HG03280 (cell line): ENCODE results near the gene CACNA1C.

Source experiments
- ATAC-seq: cut with Tn5 transposase; IDR thresholded peaks from one replicate; pipeline ENCODE4 v1.9.1; 2021; ENCODE audit warnings: mild to moderate bottlenecking, moderate library complexity; ENCODE audit not compliant: unreplicated experiment

CACNA1C gene

GRCh38 chr12:2288875-2289274, 236.1 kb downstream of the CACNA1C start:
- ATAC-seq, result no peak

DNA sequence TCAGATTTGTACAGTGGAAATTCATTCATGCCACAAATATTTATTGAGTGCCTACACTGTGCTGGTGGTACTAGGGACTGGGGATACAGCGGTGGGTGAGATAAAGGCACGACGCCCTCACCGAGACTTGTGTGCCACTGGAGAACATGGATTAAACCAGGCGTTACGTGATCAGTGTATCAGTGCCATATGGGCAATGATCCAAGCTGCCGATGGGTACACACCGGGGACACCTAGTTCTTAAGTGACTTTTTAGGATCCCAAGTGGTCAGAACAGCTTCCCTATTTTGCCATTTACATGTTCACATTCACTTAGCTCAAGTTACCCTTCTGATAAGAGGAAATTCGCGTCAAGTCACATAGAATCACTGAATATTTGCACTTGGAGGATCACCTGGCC, 236.7 kb downstream of the CACNA1C start:
- no peak for ATAC-seq

DNA sequence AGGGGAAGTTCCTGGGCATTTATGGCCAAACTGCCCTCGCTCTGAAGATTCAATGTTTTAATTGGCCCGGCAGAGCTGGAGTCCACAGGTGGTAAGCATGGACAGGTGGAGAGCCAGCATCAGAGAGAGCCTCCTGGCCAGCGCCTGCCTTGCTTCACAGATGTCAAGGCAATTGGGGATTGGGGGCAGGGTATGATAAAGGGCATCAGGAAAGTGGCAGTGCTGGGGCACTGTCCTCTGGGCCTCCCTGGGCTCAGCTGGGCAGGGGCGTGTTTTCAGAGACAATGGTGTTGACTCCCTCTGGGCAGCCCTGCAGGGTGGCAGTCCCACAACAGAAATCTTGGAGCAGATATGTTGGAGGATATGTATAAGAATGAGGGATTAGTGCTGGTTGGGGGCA, 237.3 kb downstream of the CACNA1C start:
- no peak for ATAC-seq

DNA sequence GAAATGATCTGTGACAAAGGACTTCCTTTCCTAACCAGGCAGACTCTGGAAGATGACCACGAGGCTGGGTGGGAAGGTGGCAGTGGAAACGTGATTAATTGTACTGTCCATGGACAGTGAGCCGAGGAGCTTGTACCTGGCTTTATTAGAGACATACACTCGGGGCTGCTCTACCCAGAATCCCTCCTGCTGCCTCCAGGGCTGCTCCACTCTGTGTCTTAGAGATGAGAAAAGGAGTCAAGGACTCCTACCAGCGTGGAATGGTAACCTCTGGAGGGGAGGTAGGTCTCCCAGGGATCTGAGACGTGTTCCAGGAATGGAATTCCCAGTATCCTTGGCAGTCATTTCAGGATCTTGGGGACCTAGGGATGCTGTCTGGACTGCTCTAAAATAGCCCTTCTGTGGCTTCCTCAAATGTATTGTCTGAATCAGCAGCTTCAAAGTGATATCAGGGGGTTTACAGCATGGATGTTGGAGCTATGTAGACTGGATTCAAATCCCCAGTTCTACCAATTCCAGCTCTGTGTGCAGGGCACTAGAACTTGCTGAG, 237.8 kb downstream of the CACNA1C start:
- no peak for ATAC-seq

- no peak for ATAC-seq
Measured at GRCh38 chr12:2291182-2291832, 238.5 kb downstream of the CACNA1C start.

- ATAC-seq, result no peak
Measured at GRCh38 chr12:2291947-2292346, 239.2 kb downstream of the CACNA1C start.

DNA sequence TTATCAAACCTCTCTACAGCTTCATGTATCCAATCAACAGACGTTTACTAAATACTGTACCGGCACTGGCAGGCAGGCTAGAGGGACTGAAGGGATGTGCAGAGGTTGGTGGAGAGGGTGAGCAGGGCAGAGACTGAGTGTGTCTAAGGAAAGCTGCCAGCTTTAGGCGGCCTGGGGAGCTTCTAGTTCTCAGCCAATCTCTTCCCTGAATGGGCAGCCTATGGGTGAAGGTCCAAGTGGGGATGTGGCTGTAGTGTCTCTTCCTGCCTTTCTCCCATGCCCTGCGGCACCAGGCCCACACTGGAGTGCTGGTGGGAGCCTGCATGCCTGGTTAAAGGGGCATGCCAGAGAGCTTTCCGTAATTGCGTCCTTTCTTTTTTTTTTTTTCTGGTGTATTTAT, 239.8 kb downstream of the CACNA1C start:
- ATAC-seq, result no peak

- ATAC-seq, result no peak
Measured at GRCh38 chr12:2294651-2295475, 242.1 kb downstream of the CACNA1C start.

DNA sequence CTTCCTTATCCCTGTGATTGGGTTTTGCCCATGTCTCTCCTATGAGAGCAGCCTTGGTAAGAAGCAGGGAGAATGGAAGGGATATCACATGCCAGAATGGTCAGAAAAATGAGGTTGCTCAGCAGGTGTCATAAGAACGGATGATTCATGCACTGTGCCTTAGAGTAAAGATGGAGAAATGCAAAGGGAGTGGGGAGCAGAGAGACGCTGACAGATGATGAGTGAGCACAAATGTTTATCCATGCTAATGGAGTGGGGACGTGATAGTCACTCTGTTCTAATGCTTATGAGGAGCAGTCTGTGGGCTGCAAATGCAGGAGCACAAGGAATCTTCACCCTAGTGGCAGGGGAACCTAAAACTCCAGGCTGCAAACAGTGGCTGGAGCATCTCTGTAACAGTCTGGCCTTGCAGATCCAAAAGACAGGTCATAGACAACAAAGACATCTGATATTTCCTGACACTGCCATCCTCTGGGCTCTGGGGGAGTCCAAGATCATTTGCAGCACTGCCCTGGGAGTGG, 243.2 kb downstream of the CACNA1C start:
- no peak for ATAC-seq

DNA sequence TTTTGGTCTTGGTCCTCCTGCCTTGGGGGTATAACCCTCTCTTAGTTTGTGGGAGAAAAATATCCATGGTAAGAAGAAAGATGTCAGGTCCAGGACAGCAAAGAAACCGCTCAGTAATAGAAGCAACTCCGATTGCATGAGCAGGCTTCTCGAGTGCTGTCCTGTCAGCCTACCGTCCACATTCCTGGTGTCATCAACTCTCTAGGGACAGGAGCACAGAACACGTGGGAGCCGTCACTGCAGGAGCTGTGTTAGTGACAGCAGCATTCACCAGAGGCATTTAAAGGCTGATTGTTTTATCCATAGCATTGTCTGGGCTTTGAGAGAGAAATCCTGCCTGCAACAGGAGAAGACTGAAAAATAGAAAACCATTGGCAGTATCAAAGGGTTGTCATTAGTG, 244.2 kb downstream of the CACNA1C start:
- no peak for ATAC-seq

- no peak for ATAC-seq
Measured at GRCh38 chr12:2297658-2298057, 244.9 kb downstream of the CACNA1C start.

DNA sequence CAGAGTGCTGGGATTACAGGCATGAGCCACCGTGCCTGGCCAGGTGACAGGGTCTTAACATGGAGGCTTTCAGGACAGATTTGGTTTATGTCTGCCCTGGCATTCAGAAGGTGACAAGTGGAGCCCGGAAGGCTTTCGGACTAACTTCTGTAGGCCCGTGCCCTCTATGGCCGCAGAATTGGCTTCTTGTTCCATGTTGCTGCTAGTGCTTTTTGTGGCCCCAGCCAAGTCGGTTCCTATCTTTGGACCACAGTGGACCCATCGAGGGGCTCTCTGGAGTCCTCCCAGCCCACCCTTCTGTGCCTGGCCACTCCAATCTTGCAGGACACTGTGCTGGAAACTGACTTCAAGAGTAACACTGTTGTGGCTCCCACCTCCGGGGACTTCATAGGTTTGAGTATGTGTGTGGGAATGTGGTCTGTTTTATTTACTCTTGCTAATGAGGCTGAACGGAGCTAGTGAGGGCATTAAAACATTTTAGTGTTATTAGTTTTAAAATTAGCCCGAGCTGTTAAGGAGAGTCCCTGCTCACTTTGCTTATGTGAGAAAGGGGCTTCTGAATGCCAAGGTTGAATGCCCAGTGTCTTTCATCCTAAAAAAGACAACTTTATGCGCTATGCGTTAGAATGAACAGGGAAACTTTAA, 245.9 kb downstream of the CACNA1C start:
- no peak for ATAC-seq

DNA sequence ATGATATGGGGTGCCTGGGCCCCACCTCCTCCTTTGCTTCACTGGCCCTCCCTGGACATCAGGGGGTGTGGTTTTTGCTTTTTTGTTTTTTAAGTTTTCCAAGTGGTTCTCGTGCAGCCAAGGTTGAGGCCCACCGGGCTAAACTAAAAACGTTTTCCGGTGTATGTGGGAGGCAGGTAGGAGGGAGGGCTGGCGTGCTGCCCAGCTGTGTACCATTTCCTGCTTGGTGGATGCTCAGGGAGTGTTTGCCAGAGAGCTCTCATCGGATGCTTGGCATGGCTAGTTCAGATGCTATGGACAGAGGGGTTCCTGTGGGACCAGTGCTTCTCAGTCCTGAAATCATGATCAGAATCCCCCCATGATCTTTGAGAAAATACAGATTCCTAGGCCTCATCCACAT, 246.4 kb downstream of the CACNA1C start:
- ATAC-seq, result no peak

GRCh38 chr12:2300168-2300567, 247.4 kb downstream of the CACNA1C start:
- ATAC-seq, result no peak

GRCh38 chr12:2300886-2301285, 248.1 kb downstream of the CACNA1C start:
- no peak for ATAC-seq

GRCh38 chr12:2301531-2302461, 249.0 kb downstream of the CACNA1C start:
- no peak for ATAC-seq

- ATAC-seq, result no peak
Measured at GRCh38 chr12:2302711-2303580, 250.2 kb downstream of the CACNA1C start.

GRCh38 chr12:2304223-2304622, 251.4 kb downstream of the CACNA1C start:
- no peak for ATAC-seq

- no peak for ATAC-seq
Measured at GRCh38 chr12:2306012-2306411, 253.2 kb downstream of the CACNA1C start.
